ENCODE data around the gene KIF7. TPM values are rescaled to one million over a fixed set of nuclear protein-coding genes. Genes with fewer than 3 reads are reported as not detected.

Gene KIF7
- total and polyA plus RNA-seq, 12 donors, result 1.6 to 8.2 (median 5.3) TPM

DNA sequence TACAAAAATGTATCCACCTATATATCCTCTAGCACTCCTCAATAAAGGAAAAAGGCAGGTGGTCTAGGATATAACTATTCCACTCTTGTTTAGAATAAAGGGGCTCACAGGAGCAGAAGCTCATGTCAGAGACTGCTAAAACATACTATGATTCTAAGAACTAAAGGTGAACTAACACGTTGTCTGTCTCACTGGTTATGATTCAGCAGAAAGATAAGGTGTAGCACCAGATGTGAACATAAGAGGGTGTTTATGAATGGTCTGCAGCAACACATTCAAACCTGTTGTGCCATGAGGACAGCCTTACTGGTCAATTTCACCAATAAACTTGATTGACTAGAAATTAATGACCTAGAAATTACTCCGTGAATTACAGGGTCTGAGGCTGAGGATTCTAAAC is 30.7 kb upstream of the KIF7 start:
- intact Hi-C loops (cut with DNase I), result no loop called here
- H3K36me3 ChIP-seq (replicated peaks in 1 of 2), result peaks cover 0 to 11% of the 10 kb centered on the region in 2 donors
- peak overlapping the region in 1 of 5 donors; percentile 47 for H3K27ac ChIP-seq
- no peaks in the 10 kb centered on the region for H3K9me3 ChIP-seq (replicated peaks in 1 of 3)
- H3K4me3 ChIP-seq, result no peak overlapping the region
- no peaks in the 10 kb centered on the region for H3K27me3 ChIP-seq
- TF ChIP-seq CTCF (IDR thresholded peaks at IDR 0.05) (no peak), POLR2A (IDR thresholded peaks at IDR 0.05) (no peak)
- peaks cover 3 to 19% of the 10 kb centered on the region in 2 donors for H3K4me1 ChIP-seq (replicated peaks in 1 of 2)
- WGBS, 4 donors, result 78 to 96% (median 81%) methylated on average over 2 of the region's 2 CpGs
- DNase-seq, result no peak

GRCh38 chr15:89681146-89681545 is 25.9 kb upstream of the KIF7 start:
- no peak for TF ChIP-seq POLR2A (IDR thresholded peaks at IDR 0.05)
- no peak for TF ChIP-seq CTCF (IDR thresholded peaks at IDR 0.05)
- Histone ChIP-seq H3K36me3 (replicated peaks in 1 of 2) (peaks cover 0 to 11% of the 10 kb centered on the region in 2 donors), H3K9me3 (replicated peaks in 1 of 3) (no peaks in the 10 kb centered on the region), H3K4me3 (no peak overlapping the region), H3K4me1 (replicated peaks in 1 of 2) (peaks cover 14 to 19% of the 10 kb centered on the region in 2 donors), H3K27ac (peak overlapping the region in 4 of 5 donors; percentile 27 to 86 (median 71)), H3K27me3 (no peaks in the 10 kb centered on the region)
- 92 to 100% (median 96%) methylated on average over 2 of the region's 2 CpGs for WGBS, 4 donors
- intact Hi-C loops (cut with DNase I), result no loop called here
- no peak for DNase-seq

- no peaks in the 10 kb centered on the region for H3K27me3 ChIP-seq
- no peak overlapping the region for H3K4me3 ChIP-seq
- peak overlapping the region; percentile 27 to 86 (median 67) for H3K27ac ChIP-seq
- intact Hi-C loops (cut with DNase I), result no loop called here
- TF ChIP-seq POLR2A (IDR thresholded peaks at IDR 0.05) (no peak), CTCF (IDR thresholded peaks at IDR 0.05) (no peak)
- 28 to 38% (median 36%) methylated on average over 5 of the region's 5 CpGs for WGBS, 4 donors
- peaks cover 0 to 11% of the 10 kb centered on the region in 2 donors for H3K36me3 ChIP-seq (replicated peaks in 1 of 2)
- H3K9me3 ChIP-seq (replicated peaks in 1 of 3), result no peaks in the 10 kb centered on the region
- H3K4me1 ChIP-seq (replicated peaks in 1 of 2), result peaks cover 14 to 19% of the 10 kb centered on the region in 2 donors
- peak; percentile 74 to 92 (median 87) for DNase-seq
Observed at GRCh38 chr15:89680282-89680873, 25.1 kb upstream of the KIF7 start.

DNA sequence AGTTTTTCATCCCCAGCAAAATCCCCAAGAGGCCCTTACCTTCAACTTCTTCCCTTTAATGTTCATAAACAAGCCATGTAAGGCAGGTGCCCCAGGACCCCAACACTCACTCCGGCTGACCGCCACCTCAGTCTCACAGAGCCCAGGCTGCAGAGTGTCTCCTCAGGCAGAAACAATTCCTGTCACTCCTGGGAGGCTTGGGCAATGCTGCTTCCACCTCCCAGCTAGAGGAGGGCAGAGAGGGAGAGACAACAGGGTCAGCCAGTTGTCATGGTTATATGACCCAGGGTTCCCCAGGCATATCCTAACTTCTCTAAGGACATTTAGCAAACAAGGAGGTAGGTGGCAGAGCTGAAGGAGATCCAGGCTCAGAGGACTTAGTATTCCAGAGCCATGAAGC is 23.9 kb upstream of the KIF7 start, which contains the start of gene PLIN1:
TSS of gene PLIN1 (minus strand) at position 156 of the 400 bp plus-strand sequence. CDS start 1,878 bp downstream, outside the sequence.
- no peak for DNase-seq
- no peak for TF ChIP-seq CTCF (IDR thresholded peaks at IDR 0.05)
- no peak for TF ChIP-seq POLR2A (IDR thresholded peaks at IDR 0.05)

More for the DNA sequence above, 23.9 kb upstream of the KIF7 start, which contains the start of gene PLIN1:
- Histone ChIP-seq H3K4me1 (replicated peaks in 1 of 2) (peaks cover 14 to 19% of the 10 kb centered on the region in 2 donors), H3K27ac (peak within 1 kb of the TSS; percentile 4 to 86 (median 61)), H3K36me3 (replicated peaks in 1 of 2) (peaks cover 0 to 7% of the 10 kb centered on the region in 2 donors), H3K4me3 (no peak within 1 kb of the TSS), H3K9me3 (replicated peaks in 1 of 3) (no peaks in the 10 kb centered on the region), H3K27me3 (no peaks in the 10 kb centered on the region)
- 88 to 100% (median 93%) methylated on average over 2 of the region's 2 CpGs for WGBS, 4 donors
- intact Hi-C loops (cut with DNase I), result no loop called here

All from adrenal gland (tissue), 12 donors.